ENCODE results near the gene GRIK2. TPM values are rescaled to one million over a fixed set of nuclear protein-coding genes. Genes with fewer than 3 reads are reported as not detected.

The GRIK2 gene
- total and polyA plus RNA-seq, 2 donors (not counting 3 experiments of a cell fraction or from before 2014, with no cell fraction given): not detected

GRCh38 chr6:101700655-101701054 lies 307.1 kb downstream of the GRIK2 start:
- Histone ChIP-seq H3K27me3 (ENCODE audit: control insufficient read depth in 2 of 2, insufficient read depth in 2 of 2, low read length in 2 of 2) (no peaks in the 10 kb centered on the region), H2AFZ (ENCODE audit: low read depth, low read length) (no peak overlapping the region), H3K9ac (replicated peaks; ENCODE audit: extremely low read depth, insufficient read depth, low read length) (no peak overlapping the region), H3K4me1 (ENCODE audit: control insufficient read depth, extremely low read depth, insufficient read depth, low read length) (no peaks in the 10 kb centered on the region), H3K4me3 (replicated peaks in 1 of 3; ENCODE audit: insufficient read depth in 1 of 3, low read depth in 1 of 3, low read length in 3 of 3) (no peak overlapping the region), H4K20me1 (replicated peaks; ENCODE audit: control insufficient read depth, extremely low read depth, insufficient read depth, low read length) (no peaks in the 10 kb centered on the region), H3K9me3 (replicated peaks; ENCODE audit: control insufficient read depth, insufficient read depth, low read length) (no peaks in the 10 kb centered on the region), H3K9me1 (replicated peaks; ENCODE audit: control insufficient read depth, extremely low read depth, insufficient read depth, low read length) (no peaks in the 10 kb centered on the region), H3K79me2 (ENCODE audit: control insufficient read depth, insufficient read depth, low read length) (no peaks in the 10 kb centered on the region), H3K27ac (ENCODE audit: insufficient read depth, low read depth, low read length) (no peak overlapping the region), H3K4me2 (ENCODE audit: insufficient read depth, low read length) (no peak overlapping the region), H3K36me3 (ENCODE audit: control insufficient read depth in 2 of 2, extremely low read depth in 1 of 2, insufficient read depth in 2 of 2, low read length in 2 of 2) (no peaks in the 10 kb centered on the region)
- BruUV-seq (replicated peaks): no TSS peak
- TF ChIP-seq FOS (IDR thresholded peaks at IDR 0.05; ENCODE audit: borderline replicate concordance, insufficient read depth, low read length) (no peak), POLR2A (IDR thresholded peaks at IDR 0.05; ENCODE audit: low read depth, low read length) (no peak), POLR2AphosphoS5 (IDR thresholded peaks at IDR 0.05; ENCODE audit: insufficient read depth, low read depth, low read length) (no peak), GATA2 (IDR thresholded peaks at IDR 0.05; ENCODE audit: insufficient read depth, insufficient read length, low read depth, low read length) (no peak), MAX (IDR thresholded peaks at IDR 0.05; ENCODE audit: insufficient read depth, insufficient read length) (no peak), CTCF (IDR thresholded peaks at IDR 0.05; ENCODE audit: extremely low read depth in 1 of 2, insufficient read depth in 1 of 2, low read depth in 1 of 2, low read length in 2 of 2) (no peak), EZH2 (IDR thresholded peaks at IDR 0.05; ENCODE audit: borderline replicate concordance, low read depth, low read length, severe bottlenecking) (no peak), JUN (IDR thresholded peaks at IDR 0.05; ENCODE audit: borderline replicate concordance, insufficient read depth, insufficient read length, low read depth) (no peak), MYC (IDR thresholded peaks at IDR 0.05; ENCODE audit: low read depth, low read length) (no peak)
- intact Hi-C loops (cut with micrococcal nuclease): no loop called here
- DNase-seq (ENCODE audit: low read depth, low spot score): no peak
- ChIA-PET CTCF (interaction anchor here (1.1 kb wide), 1 partner anchor 9 kb away, joined by 3 read pairs; no protein-coding TSS in a partner anchor), POLR2A (no interaction called here)
- dilution Hi-C loops (cut with MboI; ENCODE audit: extremely low pct_ligation_motif_present, low sequenced_read_pairs): no loop called here
- no peak for FAIRE-seq

Measured in endothelial cell of umbilical vein (primary cell).